Measurements from ENCODE around the gene SAMD4B.
"Not testable (repeated sequence)": the region's sequence is repeated elsewhere in the genome, so short reads cannot be mapped to it uniquely, and the experiment has no call there.

The SAMD4B gene

DNA sequence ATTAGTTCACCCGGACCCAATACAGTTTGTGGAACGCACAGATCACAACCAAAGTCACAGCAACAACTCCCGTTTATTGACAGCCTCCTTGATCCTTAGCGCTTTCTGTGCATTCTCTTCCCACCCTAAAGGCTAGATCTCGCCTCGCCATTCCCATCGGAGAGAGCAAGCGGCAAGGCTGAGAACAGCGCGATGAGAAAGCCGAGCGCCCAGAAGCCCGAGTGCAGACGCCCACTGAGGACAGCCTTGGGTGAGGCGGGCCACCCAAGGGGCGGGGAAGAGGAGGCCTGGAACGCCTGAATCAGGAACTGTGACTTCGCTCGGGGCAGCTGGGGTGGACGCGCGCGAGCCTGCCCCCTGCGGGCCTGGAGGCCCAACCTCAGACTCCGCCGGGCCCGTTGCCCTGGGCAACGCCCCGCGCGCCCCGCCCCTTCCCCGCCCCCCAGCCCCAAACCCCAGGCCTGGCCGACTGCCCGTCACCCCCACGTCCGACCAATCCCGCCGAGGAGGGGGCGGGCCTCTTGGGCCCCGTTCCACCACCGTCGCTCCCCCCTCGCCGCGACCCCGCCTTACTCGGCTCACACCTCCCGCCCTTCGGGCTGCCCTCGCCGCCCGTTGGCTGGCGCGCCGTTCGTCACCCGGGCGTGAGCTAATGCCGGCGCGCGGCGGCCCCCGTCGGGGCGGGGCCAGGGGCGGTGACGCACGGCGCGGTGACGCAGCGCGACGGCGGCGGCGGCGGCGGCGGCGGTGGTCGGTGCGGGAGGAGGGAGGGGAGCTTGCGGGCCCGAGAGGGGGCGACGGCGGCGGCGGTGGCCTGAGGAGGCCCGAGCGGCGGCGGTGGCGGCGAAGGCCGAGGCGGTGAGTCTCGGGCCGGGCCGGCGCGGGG, at the start of gene SAMD4B:
TSS of gene SAMD4B (plus strand) at position 703 of the 886 bp plus-strand sequence. CDS start 14,473 bp downstream, outside the sequence.
- peak; percentile 98 for DNase-seq (ENCODE audit: low read depth, low spot score)

DNA sequence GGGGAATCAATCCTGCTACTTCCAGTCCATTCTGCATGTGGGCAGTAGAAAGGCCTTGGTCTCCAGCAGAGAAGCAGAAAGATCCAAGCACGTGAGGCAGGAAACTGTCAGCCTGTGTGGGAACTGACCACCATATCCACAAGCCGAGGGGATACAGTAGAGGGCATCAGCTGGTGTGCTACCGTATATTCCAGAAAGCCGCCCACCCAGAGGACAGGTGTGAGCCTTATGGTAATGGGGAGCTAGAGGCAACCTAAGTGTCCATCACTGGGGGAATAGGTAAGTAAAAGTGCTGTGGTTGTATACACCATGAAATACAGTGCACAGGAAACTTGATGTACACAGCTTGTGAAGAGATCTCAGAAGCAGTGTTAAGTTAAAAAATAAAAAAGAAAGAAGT, 48.8 kb upstream of the SAMD4B start:
- DNase-seq (ENCODE audit: low read depth, low spot score), result no peak

- DNase-seq (ENCODE audit: low read depth, low spot score), result no peak
These were observed 46.1 kb upstream of the SAMD4B start, which contains the start of gene IFNL1 for GRCh38 chr19:39296055-39296645. TSS of gene IFNL1 (plus strand) at chr19:39296407. CDS start at chr19:39296422, 15 bp downstream.

DNA sequence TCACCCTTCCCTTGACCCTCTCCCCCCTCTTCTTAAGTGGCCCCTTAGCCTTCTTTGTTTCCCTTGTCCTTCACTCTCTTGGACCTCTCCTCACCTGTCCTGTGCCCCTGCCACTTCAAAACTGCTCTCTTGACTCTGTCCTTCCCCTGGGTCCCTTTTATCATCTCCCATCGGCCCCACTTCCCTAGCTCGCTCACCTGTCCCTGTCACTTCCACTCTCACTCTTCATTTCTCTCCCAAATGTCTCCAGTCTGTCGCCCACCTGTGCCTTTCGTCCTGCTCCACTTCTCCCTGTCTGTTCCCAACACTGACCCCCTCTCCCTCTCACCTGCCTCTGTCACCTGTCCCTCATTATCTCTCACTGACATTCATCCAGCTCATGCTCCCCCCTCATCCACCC, 45.3 kb upstream of the SAMD4B start:
- no peak for DNase-seq (ENCODE audit: low read depth, low spot score)

DNA sequence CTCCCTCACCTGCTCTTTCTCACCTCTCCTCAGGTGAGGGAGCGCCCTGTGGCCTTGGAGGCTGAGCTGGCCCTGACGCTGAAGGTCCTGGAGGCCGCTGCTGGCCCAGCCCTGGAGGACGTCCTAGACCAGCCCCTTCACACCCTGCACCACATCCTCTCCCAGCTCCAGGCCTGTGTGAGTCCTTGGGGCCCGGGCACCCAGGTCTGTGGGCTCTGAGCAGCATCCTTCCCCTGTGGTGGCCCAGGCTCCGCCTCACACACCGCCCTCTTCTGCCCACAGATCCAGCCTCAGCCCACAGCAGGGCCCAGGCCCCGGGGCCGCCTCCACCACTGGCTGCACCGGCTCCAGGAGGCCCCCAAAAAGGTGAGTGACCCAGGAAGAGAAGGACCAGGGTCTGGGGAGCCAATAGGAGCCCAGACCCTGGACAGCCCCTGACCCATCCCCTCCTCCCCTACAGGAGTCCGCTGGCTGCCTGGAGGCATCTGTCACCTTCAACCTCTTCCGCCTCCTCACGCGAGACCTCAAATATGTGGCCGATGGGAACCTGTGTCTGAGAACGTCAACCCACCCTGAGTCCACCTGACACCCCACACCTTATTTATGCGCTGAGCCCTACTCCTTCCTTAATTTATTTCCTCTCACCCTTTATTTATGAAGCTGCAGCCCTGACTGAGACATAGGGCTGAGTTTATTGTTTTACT, 44.1 kb upstream of the SAMD4B start:
- DNase-seq (ENCODE audit: low read depth, low spot score), result no peak

DNA sequence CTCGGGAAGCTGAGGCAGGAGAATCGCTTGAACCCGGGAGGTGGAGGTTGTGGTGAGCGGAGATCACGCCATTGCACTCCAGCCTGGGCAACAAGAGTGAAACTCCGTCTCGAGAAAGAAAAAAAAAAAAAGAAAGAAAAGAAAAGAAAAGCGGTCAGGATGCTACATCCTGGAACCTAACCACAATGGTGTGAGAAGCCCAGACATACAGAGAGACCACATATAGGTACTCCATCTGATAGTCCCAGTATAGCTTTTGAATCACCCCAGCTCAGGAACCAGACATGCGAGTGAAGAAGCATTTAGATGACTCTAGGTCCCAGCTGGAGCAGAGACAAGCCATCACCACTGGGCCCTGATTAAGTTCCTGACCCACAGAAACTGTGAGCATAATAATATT, 42.8 kb upstream of the SAMD4B start:
- no peak for DNase-seq (ENCODE audit: low read depth, low spot score)

- no peak for DNase-seq (ENCODE audit: low read depth, low spot score)
These were observed 42.4 kb upstream of the SAMD4B start for GRCh38 chr19:39299832-39300231.

DNA sequence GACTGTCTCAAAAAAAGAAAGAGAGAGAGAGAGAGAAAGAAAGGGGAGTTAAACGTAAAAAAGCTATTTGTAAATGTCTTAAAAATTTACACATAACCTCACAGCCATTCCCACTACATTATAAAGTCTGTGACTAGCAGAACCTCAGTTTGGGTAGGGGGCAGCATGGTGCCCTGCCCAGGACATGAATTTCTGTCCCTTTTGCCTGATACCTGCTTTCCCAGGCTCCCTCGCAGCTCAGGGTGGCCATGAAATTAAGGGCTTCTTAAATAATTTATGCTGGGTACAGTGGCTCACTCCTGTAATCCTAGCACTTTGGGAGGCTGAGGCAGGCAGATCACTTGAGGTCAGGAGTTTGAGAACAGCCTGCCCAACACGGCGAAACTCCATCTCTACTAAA, 41.2 kb upstream of the SAMD4B start:
- DNase-seq (ENCODE audit: low read depth, low spot score), result no peak

GRCh38 chr19:39301562-39301961, 40.7 kb upstream of the SAMD4B start:
- no peak for DNase-seq (ENCODE audit: low read depth, low spot score)

DNA sequence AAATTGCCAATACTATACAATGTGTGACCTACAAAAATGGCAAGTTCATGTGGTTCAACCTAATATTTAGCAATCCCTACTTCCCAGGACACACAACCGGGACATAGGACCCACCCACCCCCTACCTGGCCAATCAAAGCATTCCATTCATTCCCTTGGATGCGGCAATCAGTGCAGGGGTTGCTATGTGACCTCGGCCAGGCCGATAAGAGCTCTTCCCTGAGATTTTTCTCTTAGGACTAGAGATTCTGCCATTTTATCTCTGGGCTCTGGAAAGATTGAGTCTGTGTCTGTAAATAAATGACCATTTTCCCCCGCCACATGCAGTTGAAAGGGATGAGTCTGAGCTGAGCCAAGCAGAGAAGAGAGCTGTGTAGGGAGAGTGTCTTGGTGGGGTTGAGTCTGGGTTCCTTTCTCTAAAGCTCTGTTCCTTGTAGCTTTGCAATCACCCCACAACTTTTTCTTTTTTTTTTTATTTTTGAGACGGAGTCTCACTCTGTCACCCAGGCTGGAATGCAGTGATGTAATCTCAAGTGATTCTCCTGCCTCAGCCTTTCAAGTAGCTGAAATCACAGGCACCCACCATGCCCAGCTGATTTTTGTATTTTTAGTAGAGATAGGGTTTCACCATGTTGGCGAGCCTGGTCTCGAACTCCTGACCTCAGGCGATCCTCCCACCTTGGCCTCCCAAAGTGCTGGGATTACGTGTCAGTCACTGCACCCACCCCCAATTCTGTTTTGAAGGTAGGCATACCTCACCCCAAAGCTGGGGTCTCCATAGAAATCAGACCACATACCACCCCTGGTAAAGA, 38.6 kb upstream of the SAMD4B start:
- no peak for DNase-seq (ENCODE audit: low read depth, low spot score)

GRCh38 chr19:39304185-39304513, 38.1 kb upstream of the SAMD4B start:
- no peak for DNase-seq (ENCODE audit: low read depth, low spot score)

DNA sequence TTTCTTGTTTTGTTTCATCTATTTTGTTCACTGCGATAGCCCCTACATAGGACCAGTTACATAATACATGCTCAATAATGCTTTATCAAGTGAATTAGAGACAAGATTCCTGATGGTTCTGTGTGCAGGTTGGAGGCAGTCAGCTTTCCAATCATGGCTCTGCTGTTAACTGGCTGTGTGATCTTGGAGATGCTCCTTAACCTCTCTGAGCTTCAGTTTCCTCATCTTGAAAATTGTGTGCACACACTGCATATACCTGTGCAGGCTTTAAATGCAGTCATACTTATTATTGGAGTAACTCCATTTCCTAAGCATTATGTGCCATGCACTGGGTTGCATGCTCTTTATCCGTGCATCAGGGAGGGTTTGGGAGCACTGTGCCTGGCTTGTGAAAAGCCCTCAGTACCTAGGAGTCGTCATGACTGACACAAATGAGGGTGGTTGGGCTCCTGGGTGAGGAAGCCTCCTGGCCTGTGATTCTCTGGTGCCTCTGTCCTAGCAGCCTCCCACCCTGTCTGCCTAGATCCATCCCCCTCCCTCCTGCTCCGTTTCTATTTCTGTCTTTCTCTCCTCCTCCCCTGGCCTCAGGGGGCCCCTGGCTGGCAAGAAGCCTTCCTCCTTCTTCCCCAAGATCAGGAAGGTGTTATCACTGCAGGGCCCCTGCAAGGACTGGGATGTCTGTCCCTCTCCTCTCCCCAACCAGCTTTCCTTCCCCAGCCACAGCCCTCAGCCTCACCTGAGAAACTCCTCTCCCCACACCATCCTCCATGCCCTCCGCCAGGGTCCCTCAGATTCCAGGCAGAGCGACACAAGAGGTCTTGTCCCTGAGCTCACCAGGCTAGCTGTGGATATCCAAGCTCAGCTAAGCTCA, 37.3 kb upstream of the SAMD4B start:
- no peak for DNase-seq (ENCODE audit: low read depth, low spot score)

GRCh38 chr19:39306075-39306474, 36.1 kb upstream of the SAMD4B start:
- no peak for DNase-seq (ENCODE audit: low read depth, low spot score)

- no peak for DNase-seq (ENCODE audit: low read depth, low spot score)
These were observed 35.0 kb upstream of the SAMD4B start for GRCh38 chr19:39307046-39307821.

DNA sequence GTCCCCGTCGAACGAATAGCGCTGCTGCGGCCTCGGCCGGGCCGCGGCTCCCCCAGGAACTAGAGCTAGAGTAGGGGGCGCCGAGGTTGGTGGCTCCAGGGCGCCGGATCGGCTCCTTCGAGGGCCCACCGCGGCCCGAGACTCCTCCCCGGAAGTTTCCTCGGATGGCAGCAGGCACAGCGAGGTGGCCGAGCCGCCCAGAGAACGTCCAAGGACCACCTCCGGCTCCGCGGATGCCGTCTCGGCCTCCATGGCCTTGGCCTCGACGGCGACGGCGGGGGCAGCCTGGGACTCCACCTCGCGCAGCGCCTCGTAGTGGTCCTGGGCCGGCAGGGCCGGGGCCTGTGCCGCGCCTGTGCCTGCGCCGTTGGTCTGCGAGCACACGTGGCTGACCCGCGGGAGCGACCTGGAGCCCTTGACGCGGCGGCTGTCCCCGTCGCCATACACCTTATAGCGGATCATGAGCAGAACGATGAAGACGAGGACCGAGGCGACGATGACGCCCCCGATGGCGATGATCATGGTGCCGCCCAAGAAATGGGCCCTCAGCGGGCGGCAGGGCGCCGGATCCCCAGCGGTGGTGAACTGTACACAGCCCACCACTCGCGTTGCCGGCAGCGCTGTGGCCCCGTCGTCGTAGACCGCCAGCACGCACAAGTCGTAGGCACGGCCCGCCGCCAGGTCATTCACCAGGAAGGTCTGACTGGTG, 34.2 kb upstream of the SAMD4B start:
- DNase-seq (ENCODE audit: low read depth, low spot score), result no peak

DNA sequence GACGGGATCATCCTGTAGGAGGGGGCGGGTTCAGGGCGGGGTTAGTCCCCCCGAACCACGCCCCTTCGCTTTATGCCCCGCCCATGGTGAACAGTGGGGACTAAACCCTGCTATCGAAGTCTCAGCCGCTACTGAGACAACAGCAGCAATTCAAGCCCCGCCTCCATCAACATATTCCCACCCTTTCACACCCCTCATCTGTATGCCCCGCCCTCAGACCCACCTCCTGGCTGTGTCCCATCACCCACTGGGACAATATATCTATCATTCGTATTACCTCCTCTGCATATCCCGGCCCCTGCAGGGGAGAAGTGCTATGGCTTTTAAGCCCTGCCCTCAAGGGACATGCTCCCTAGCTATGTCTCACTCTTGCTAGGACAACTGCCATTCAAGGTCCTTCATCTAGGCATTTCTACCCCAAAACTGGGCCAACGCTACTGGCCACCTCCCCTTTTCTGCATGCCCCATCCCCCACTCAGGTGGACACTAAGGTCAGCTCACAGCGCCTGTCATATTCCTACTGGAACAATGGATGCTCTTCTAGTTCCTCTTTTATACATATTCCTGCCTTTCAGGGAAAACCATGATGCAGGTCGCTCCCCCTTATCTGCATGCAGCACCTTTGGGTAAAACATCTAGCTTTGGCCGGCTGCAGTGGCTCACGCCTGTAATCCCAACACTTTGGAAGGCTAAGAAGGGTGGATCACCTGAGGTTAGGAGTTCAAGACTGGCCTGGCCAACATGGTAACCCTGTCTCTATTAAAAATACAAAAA, 33.5 kb upstream of the SAMD4B start:
- DNase-seq (ENCODE audit: low read depth, low spot score), result no peak

DNA sequence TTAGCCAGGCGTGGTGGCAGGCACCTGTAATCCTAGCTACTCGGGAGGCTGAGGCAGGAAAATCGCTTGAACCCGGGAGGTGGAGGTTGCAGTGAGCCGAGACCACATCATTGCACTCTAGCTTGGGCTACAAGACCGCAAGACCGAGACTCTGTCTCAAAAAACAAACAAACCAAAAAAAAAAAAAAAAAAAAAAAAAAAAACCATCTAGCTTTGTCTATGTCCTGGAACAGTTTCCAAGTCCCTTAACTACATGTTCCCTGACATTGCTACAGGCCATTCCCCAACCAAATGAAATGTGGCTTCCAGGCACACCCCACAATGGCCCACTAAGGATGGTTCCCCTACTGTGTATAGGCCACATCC, 32.9 kb upstream of the SAMD4B start:
- DNase-seq (ENCODE audit: low read depth, low spot score), result not testable (repeated sequence)

- DNase-seq (ENCODE audit: low read depth, low spot score), result no peak
These were observed 31.5 kb upstream of the SAMD4B start for GRCh38 chr19:39310558-39311311.

Data from activated CD4-positive, CD25-positive, alpha-beta regulatory T cell treated with anti-CD3 and anti-CD28 coated beads, Interleukin-2, amount 50 U/mL, for 16 hours (primary cell).